Fibroblast of lung (primary cell): Measurements from ENCODE around the gene NOL4L.

ENCODE experiments used
- EZH2 ChIP-seq: IDR thresholded peaks from 2 replicates; pipeline ENCODE4 v1.5.1; 2012; ENCODE audit warnings: low read length, control low read depth, mild to moderate bottlenecking; ENCODE audit errors: missing control alignments
- TF ChIP-seq, protein P1 (sequence below), 2 donors: IDR thresholded peaks in 1 of 2; conservative IDR thresholded peaks in 1 of 2; 1 replicate in 1 of 2; 2 replicates in 1 of 2; pipeline ENCODE4 v1.5.1; 2011 to 2012; ENCODE audit warnings: low read length in 2 of 2, control low read depth in 1 of 2, inconsistent platforms in 1 of 2, low read depth in 1 of 2, mild to moderate bottlenecking in 1 of 2

DNA sequence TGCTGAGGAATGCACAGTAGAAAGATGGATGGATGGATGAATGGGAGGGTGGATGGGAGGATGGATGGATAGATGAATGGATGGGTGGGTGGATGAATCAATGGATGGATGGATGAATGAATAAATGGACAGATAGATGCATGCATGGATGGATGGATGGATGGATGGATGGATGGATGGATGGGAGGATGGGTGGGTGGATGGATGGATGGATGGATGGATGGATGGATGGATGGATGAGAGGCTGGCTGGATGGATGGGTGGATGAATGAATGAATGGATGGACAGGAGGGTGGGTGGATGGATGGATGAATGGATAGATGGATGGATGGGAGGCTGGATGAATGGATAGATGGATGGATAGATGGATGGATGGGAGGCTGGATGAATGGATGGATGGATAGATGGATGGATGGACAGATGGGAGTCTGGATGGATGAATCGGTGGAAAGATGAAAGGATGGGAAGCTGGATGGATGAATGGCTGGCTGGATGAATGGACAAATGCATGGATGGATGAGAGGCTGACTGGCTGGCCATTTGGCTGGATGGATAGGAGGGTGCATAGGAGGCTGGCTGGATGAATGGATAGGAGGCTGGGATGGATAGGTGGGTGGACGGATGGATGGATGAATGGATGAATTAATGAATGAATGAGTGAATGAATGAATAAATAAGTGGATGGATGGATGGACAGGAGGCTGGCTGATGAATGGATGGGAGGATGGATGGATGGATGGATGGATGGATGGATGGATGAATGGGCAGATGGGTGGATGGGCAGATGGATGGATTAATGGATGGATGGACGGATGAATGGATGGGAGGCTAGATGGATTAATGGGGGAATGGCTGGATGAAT, 28.3 kb upstream of the NOL4L start:
- TF ChIP-seq, protein P1, sequence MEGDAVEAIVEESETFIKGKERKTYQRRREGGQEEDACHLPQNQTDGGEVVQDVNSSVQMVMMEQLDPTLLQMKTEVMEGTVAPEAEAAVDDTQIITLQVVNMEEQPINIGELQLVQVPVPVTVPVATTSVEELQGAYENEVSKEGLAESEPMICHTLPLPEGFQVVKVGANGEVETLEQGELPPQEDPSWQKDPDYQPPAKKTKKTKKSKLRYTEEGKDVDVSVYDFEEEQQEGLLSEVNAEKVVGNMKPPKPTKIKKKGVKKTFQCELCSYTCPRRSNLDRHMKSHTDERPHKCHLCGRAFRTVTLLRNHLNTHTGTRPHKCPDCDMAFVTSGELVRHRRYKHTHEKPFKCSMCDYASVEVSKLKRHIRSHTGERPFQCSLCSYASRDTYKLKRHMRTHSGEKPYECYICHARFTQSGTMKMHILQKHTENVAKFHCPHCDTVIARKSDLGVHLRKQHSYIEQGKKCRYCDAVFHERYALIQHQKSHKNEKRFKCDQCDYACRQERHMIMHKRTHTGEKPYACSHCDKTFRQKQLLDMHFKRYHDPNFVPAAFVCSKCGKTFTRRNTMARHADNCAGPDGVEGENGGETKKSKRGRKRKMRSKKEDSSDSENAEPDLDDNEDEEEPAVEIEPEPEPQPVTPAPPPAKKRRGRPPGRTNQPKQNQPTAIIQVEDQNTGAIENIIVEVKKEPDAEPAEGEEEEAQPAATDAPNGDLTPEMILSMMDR (conservative IDR thresholded peaks at IDR 0.05 in 1 of 2, IDR thresholded peaks at IDR 0.05 in 1 of 2; ENCODE audit: low read depth in 1 of 2, low read length in 2 of 2): no peak
- no peak for TF ChIP-seq EZH2
